NT2/D1 (cell line): Measurements from ENCODE around the gene CCT8.

ENCODE experiments used
- SUZ12 ChIP-seq: IDR thresholded peaks from 2 replicates; pipeline ENCODE4 v1.6.1; 2011; ENCODE audit not compliant: insufficient read length, insufficient read depth; ENCODE audit errors: extremely low read depth
- YY1 ChIP-seq: IDR thresholded peaks from 2 replicates; pipeline ENCODE4 v1.6.1; 2011; ENCODE audit not compliant: insufficient read length, insufficient read depth
- ZNF274 ChIP-seq: IDR thresholded peaks from 2 replicates; pipeline ENCODE4 v1.6.1; 2011; ENCODE audit warnings: mild to moderate bottlenecking, low read depth, low read length

GRCh38 chr21:29096218-29097015 is 23.0 kb upstream of the CCT8 start:
- no peak for TF ChIP-seq ZNF274
- no peak for TF ChIP-seq YY1
- TF ChIP-seq SUZ12 = no peak
